ENCODE results near the gene SH3BP4. TPM values are rescaled to one million over a fixed set of nuclear protein-coding genes. Genes with fewer than 3 reads are reported as not detected.

The SH3BP4 gene
- total RNA-seq, 1 donor from 2014 or later: 36.7 TPM

- no peaks in the 10 kb centered on the region for H3K36me3 ChIP-seq
- no peaks in the 10 kb centered on the region for H3K27me3 ChIP-seq
- DNase-seq (ENCODE audit: low spot score in 2 of 2): no peak
- no peak overlapping the region for H3K27ac ChIP-seq
- H3K4me3 ChIP-seq: no peak overlapping the region
- peaks cover 6 to 57% of the 10 kb centered on the region in 2 donors for H3K4me1 ChIP-seq
- no peak for TF ChIP-seq CTCF (IDR thresholded peaks at IDR 0.05)
- H3K9me3 ChIP-seq: no peaks in the 10 kb centered on the region
- intact Hi-C loops (cut with DNase I): loop anchor here (10.0 kb wide), 1 partner anchor 107 kb away; no protein-coding TSS in a partner anchor
Observed at GRCh38 chr2:234992196-234992595, 40.4 kb downstream of the SH3BP4 start.

- no peak for TF ChIP-seq CTCF (IDR thresholded peaks at IDR 0.05)
- no peaks in the 10 kb centered on the region for H3K9me3 ChIP-seq
- H3K4me1 ChIP-seq: peaks cover 6 to 57% of the 10 kb centered on the region in 2 donors
- no peaks in the 10 kb centered on the region for H3K36me3 ChIP-seq
- no peaks in the 10 kb centered on the region for H3K27me3 ChIP-seq
- DNase-seq (ENCODE audit: low spot score in 2 of 2): no peak
- intact Hi-C loops (cut with DNase I): loop anchor here (10.0 kb wide), 1 partner anchor 108 kb away; no protein-coding TSS in a partner anchor
- H3K27ac ChIP-seq: no peak overlapping the region
- no peak overlapping the region for H3K4me3 ChIP-seq
Observed at GRCh38 chr2:234992624-234993349, 41.0 kb downstream of the SH3BP4 start.

- H3K4me3 ChIP-seq: no peak overlapping the region
- H3K36me3 ChIP-seq: no peaks in the 10 kb centered on the region
- peaks cover 6 to 53% of the 10 kb centered on the region in 2 donors for H3K4me1 ChIP-seq
- no peaks in the 10 kb centered on the region for H3K9me3 ChIP-seq
- no peak for DNase-seq (ENCODE audit: low spot score in 2 of 2)
- intact Hi-C loops (cut with DNase I): loop anchor here (10.0 kb wide), 1 partner anchor 109 kb away; no protein-coding TSS in a partner anchor
- no peaks in the 10 kb centered on the region for H3K27me3 ChIP-seq
- TF ChIP-seq CTCF (IDR thresholded peaks at IDR 0.05): no peak
- no peak overlapping the region for H3K27ac ChIP-seq
Observed at GRCh38 chr2:234993541-234993981, 41.7 kb downstream of the SH3BP4 start.

- H3K4me1 ChIP-seq: peaks cover 5 to 46% of the 10 kb centered on the region in 2 donors
- H3K36me3 ChIP-seq: no peaks in the 10 kb centered on the region
- TF ChIP-seq CTCF (IDR thresholded peaks at IDR 0.05): no peak
- intact Hi-C loops (cut with DNase I): loop anchor here (10.0 kb wide), 1 partner anchor 110 kb away; no protein-coding TSS in a partner anchor
- no peak for DNase-seq (ENCODE audit: low spot score in 2 of 2)
- no peak overlapping the region for H3K27ac ChIP-seq
- no peaks in the 10 kb centered on the region for H3K9me3 ChIP-seq
- no peaks in the 10 kb centered on the region for H3K27me3 ChIP-seq
- no peak overlapping the region for H3K4me3 ChIP-seq
Observed at GRCh38 chr2:234994438-234995321, 42.9 kb downstream of the SH3BP4 start.

- Histone ChIP-seq H3K36me3 (no peaks in the 10 kb centered on the region), H3K4me1 (peaks cover 3 to 38% of the 10 kb centered on the region in 2 donors), H3K27me3 (no peaks in the 10 kb centered on the region), H3K27ac (peak overlapping the region in 1 of 2 donors; percentile 45), H3K9me3 (no peaks in the 10 kb centered on the region), H3K4me3 (no peak overlapping the region)
- intact Hi-C loops (cut with DNase I): loop anchor here (10.0 kb wide), 1 partner anchor 111 kb away; no protein-coding TSS in a partner anchor
- no peak for DNase-seq (ENCODE audit: low spot score in 2 of 2)
- TF ChIP-seq CTCF (IDR thresholded peaks at IDR 0.05): no peak
Observed at GRCh38 chr2:234995332-234996068, 43.7 kb downstream of the SH3BP4 start.
